Cortex of kidney (tissue), 1 donor: ENCODE results near the gene FUBP3.
"Not testable (repeated sequence)": the region's sequence is repeated elsewhere in the genome, so short reads cannot be mapped to it uniquely, and the experiment has no call there.

Experiments used
- DNase-seq: peaks from one replicate; lab custom pipeline; 2025; lab: John Stamatoyannopoulos, UW

The FUBP3 gene

DNA sequence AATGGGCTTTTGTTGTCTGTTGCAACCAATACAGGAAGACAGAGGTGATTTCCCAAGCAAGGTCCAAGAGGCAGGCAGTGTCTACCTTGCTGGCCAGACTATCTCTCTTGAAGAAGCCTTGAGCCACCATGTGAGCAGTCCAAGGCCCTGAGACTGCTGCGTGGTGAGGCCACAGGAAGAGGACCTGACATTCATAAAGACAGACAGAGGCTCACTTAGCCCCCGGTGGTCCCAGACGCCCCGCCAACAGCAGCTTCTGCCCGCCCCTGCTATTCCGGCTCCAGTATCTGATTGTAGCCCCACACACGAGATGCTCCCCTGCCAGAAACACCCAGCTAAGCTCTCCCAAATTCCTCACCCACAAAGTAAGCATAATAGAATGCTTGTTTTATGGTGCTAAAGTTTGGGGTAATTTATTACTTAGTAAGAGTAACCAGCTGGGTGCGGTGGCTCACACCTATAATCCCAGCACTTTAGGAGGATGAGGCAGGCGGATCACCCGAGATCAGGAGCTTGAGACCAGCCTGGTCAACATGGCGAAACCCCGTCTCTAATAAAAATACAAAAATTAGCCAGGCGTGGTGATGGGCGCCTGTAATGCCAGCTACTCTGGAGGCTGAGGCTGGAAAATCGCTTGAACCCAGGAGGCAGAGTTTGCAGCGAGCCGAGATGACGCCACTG is 22.8 kb upstream of the FUBP3 start:
- no peak for DNase-seq

DNA sequence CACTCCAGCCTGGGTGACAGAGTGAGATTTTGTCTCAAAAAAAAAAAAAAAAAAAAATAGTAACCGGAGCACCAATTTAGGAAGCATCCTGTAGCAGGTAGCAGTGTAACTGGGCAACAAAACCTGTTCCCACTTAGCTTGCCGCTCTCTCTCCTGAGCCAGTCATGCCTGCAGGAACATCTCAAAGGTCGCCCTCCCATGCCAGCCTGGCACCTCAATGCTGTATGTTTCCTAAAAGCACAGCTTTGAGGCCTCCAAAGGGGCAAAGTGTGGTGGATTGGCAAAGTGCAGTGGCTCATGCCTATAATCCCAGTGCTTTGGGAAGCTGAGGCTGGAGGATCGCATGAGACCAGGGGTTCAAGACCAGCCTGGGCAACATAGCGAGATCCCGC is 22.3 kb upstream of the FUBP3 start:
- no peak for DNase-seq

DNA sequence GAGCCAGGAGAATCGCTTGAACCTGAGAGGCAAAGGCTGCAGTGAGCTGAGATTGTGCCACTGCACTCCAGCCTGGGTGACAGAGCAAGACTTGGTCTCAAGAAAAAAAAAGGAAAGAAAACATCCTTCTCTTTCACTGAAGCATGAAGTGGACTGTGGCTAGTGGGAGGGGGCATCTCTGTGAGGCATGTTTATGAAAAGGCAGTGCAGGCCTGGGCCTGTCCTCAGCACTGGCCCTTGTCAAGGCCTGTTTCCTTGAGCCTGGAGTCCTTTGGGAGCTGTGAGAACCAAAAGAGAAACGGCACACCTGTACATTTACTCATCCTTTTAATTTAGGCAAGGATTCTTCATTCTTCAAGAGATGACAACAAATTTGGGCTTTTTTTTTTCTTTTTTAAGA is 18.3 kb upstream of the FUBP3 start:
- no peak for DNase-seq

DNA sequence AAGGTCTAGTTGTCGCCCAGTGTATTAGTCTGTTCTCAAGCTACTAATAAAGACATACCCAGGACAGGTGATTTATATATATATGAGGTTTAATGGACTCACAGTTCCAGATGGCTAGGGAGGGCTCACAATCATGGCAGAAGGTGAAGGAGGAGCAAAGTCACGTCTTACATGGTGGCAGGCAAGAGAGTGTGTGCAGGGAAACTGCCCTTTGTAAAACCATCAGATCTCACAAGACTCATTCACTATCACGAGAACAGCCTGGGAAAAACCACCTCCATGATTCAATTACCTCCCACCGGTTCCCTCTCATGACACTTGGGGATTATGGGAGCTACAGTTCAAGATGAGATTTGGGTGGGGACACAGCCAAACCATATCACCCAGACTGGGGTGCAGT is 16.9 kb upstream of the FUBP3 start:
- DNase-seq, result not testable (repeated sequence)

DNA sequence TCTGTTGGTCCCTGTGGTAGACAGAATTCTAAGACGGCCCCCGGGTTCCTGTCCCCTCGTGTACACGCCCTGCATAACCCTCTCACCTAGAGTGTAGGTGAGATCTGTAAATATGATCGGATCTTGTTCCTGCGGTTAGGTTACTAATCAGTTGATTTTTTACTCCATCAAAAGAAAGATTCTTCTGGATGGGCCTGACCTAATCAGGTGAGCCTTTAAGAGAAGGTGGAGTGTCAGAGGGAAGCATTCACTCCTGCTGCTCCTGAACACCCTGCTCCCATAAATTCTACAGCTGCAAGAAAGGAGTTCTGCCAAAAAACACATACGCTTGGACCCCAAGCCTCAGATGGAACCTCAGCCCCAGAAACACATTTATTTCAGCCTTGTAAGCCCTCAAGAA is 15.6 kb upstream of the FUBP3 start:
- no peak for DNase-seq

DNA sequence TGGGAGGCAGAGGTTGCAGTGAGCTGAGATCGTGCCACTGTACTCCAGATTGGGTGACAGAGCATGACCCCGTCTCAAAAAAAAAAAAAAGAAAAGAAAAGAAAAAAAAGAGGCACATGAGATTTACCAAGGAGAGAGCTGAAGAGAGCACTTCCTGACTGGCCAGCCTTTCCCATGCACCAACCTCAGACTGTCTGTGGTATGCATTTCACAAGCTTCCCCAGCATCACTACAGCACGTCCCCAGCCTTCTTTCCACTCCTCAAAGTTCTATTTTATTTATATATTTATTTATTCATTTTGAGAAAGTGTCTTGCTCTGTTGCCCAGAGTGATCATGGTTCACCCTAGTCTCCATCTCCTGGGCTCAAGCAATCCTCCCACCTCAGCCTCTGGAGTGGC is 13.6 kb upstream of the FUBP3 start:
- no peak for DNase-seq

DNA sequence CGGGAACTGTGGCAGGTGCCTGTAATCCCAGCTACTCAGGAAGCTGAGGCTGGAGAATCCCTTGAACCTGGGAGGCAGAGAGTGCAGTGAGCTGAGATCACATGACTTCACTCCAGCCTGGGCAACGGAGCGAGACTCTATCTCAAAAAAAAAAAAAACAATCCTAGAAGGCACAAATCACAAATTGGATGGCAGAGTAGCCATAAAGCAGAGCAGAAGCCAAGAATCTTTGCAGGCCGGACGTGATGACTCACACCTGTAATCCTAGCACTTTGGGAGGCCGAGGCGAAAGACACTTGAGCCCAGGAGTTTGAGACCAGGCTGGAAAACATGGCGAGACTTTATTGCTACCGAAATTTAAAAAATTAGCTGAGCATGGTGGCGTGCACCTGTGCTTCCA is 9.2 kb upstream of the FUBP3 start:
- no peak for DNase-seq

DNA sequence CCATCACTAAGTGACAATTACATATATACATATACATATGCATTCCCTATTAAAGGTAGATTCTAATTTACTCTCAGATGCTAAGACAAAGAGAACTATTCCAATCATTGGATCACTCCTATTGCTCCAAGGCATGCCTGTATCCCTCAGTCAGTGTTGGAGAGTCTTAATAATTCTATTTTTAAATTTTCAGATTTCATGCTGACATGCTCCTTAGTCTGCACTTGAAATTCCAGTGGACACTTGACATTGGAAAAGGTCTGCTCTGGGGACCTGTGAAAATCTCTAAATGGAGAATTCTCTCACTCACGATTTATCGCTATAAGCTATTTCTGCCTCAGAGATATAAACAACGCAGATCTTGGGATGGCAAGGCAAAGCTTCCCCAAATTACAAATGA is 3.9 kb upstream of the FUBP3 start:
- no peak for DNase-seq

DNA sequence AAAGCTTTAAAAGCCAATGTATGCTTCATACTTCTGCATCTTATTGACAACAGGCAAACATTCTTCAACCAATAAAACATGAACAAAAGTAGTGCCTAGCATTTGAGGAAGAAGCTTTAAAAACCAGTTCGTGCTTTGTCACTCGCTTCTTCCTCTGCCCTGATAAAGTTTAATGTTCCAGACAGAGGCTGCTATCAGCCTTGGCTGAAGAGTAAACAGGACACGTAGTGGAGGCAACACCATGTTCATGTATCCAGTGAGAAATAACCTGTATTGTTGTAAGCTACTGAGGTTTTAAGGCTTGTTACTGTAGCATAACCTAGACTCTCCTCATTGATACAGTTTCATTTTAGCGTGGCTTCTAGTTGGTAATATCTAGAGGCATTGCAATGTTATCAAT is 3.2 kb upstream of the FUBP3 start:
- DNase-seq, result no peak

DNA sequence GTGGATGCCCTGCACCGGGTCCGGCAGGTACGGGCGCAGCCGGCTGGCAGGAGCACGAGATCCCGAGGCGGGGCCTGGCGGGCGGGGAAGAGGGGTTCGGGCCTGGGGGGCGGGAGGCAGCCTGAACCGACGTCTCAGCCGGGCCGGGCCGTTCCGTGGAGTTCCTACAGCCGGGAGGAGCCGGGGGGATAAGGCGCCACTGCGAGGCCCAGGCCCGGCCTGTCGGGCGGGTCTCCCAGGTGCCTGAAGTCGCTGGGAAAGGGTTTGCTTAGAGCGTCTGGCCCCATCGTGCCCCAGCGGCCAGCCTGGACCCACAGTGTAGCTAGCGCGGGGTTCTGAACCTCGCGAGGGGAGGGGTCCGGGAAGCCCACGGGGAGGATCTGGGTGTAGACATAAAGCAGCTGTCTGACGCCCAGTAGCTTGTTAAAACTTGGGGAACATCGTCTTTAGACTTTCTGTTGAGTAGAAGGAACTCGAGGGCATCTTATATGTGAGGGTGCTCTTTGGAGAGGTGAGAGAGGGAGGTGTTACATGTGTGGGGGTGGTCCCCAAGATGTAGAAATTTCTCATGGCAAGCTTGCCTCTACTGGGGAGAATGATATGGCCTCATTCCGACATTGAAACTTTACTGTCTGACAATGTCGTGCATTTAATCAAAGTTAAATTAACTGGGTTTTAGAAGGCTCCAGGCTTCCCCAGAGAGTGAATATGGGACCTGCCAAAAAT is 524 bp downstream of the FUBP3 start:
- no peak for DNase-seq

DNA sequence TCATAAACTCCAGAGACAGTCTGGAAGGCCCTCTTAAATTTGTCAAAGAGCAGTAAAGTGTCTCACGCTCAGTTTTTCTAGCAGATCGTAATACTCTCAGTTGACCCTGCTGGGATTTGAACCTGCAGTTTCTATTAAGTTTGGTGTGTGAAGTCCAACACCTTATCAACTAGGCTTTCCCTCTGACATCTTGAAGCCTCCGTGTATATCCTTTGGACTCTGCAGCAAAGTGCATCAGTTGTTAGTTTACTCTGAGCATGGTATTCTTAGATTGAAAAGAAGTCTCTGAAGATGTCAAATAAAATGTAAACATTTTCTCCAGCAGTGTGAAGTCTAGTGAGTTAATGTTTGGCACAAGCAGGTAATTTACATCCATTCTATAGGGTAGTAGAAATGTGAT is 2.4 kb downstream of the FUBP3 start:
- DNase-seq, result no peak

DNA sequence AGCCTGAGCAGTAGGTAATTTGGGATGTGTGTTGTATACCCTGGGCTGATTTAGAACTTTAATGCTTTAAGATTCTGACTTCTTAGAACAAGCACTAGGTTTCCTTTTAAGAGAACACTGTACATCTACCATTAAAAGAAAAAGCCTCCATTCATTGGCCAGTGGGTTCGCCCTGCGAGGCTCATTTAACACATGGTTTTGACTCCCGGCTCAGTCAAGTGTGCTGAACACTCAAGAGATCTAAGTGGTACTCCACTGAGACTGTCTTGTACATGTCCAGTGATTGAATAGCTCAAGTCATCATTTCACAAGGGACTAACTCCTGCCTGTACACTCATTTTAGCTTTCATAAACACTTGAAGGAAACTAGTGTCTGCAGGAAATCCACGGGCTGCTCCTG is 3.9 kb downstream of the FUBP3 start:
- DNase-seq, result no peak

DNA sequence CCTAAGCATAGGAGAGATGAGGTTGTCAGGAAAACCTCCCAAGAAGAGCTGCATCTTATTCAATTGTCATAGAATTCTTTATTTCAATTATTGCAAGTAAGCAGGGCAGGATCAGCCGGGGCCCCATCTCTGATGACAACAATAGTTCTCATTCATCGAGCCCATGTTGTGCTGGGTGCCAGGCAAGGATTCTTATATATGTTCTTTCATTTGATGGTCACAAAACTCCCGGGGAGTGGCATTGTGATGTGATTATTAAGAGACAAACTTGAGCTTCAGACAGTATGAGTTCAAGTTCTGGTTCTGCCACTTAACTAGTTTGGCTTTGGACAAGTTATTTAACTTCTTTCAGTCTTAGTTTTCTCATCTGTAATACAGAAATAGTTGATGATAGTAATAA is 8.5 kb downstream of the FUBP3 start:
- DNase-seq, result no peak

DNA sequence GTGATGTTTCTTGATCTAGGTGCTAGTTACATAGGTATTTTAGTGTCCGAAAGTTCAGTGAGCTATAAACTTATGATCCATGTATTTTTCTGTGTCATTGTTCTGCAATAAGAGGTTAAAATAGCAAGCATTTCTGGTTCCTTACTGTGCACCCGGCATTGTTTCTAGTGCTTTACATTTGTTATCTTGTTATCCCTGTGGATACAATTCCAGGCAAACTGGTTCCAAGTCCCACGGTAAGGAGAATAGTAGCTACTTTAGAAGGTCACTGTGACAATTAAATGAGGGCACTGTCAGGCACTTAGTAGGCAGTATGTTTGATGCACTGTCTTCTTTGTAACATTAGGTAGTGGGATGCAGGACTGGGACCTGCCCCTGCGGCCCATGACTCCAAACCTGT is 9.0 kb downstream of the FUBP3 start:
- DNase-seq, result no peak

DNA sequence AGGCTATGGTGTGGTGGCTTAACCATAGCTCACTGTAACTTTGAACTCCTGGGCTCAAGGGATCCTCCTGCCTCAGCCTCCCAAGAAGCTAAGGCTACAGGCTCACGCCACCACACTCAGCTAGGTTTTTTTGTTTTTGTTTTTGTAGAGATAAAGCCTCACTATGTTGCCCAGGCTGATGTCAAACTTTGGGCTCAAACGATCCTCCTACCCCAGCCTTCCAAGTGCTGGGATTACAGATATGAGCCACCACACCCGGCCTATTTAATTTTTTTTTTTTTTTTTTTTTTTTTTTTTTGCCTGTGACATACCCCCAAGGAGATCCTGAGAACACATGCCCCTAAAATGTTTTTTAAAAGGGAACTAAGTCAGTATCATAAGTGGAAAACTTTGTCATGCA is 10.4 kb downstream of the FUBP3 start:
- no peak for DNase-seq

DNA sequence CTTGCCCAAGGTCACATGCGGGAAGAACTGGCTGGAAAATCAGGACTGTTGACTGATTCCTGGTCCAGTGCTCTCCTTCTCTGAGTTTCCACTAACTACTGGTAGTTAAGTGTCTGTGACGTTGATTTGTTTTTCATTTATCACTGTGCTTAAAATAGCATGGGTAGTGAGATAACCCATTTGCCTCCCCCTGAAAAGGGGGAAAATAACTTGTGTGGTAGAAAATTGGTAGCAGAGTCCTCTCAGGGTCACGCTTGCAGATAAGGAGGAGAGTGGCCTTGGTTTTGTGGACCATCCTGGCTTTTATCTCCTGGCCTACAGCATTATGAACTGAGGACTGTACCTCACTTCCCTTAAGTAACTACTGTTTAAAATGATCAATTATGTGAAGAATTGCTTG is 10.9 kb downstream of the FUBP3 start:
- no peak for DNase-seq

DNA sequence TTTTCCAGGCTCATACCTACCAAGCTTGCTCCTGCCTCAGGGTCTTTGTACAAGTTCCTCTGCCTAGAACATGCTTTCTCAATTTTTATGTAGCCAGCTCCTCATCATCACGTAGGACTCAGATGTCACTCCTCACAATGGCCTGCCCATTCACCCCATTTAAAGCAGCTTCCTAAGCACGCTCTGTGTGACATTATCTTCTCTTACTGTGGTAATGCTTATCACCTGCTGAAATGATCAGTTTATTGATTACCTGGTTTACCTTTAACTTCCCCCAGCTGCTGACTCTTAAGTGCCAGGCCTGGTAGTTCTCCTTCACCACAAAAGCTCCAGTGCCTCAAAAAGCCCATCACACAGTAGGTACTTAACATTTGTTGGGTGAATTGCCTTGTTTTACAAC is 13.6 kb downstream of the FUBP3 start:
- DNase-seq, result no peak

DNA sequence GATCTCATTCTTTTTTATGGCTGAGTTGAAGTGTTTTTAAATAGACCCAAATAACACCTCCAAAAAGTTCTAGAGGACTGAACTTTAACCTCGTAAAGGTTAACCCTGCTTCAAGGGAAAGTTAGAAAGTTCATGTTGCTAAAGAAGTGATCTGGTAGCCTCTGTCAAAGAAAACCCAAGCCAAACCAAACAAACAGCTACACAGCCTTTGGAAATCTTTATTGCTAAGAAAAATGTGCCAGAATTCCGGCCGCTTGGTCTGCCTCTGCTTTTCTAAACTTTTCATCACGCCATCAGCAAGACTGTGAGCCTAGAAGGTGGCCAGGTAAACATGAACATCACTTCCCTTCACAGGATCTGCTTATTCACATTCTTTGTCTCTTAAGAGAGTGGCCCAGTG is 17.9 kb downstream of the FUBP3 start:
- no peak for DNase-seq

DNA sequence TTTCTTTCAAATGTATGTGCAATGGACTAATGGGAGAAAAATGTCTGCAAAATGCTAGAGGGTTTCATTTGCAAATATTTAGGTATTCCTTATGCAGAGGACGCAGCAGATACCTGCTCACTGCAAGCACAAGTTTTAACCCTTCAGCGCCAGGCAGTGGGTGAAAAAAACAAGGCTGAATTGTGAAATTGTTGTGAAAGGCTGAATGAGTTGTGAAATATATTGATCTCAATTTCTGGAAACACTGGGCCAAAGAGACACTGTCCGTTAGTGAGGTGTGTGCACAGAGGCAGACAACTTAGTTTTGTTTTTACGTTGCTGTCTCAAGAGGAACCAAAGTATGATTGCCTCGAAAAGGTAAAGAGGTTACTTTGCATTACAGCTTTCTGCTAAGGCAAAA is 18.8 kb downstream of the FUBP3 start:
- DNase-seq, result no peak

DNA sequence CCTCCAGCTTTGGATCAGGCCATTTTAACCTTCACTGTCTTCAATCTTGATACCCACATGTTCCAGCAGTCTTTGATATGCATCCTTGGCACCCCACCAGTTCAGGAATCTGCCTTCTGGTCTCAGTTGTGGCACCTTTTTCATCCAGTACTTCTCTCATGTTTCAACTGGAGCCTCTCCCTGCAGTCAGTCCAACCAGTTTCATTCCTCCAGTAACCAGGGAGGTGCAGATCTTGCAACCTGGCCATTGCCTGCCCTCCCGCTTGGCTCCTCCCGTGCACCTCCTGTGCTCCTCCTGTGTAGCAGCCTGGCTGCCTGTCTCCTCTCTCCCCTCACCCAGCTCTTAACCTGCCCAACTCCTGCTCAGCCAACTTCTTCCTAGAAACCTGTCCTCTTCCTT is 20.2 kb downstream of the FUBP3 start:
- no peak for DNase-seq

DNA sequence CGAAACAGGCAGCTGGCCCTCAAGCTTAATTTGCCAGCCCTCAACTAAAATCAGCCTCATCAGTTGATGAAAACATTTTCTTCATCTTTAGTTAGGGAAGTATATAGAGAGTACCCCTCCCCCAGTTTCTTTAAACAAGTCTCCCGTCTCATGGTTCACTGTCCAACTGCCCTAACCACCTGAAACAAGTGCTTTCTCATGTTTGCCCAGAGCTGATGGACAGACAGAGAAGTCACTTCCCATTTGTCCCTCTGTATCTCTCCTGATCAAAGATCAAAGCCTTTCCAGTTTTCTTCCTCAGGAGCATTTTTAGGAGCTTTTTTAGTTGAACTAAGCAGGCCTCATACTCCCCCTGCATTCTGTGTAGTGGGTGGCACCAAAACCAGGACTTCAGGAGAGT is 21.7 kb downstream of the FUBP3 start:
- DNase-seq, result no peak

DNA sequence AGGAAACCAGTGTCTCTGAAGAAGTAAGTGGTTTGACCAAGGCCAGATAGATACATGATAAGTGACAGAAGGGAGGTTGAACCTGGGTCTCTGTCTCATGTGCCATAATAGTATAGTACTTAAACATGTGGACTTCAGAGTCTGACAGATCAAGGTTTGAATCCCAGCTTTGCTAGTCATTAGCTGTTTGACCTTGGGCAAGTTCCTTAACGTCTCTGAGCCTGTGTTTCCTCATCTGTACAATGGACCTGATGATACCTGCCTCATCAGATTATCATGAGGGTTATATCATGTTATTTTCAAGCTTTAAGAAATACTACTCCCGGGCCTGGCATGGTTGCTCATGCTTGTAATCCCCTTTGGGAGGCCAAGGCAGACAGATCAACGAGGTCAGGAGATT is 24.9 kb downstream of the FUBP3 start:
- no peak for DNase-seq

DNA sequence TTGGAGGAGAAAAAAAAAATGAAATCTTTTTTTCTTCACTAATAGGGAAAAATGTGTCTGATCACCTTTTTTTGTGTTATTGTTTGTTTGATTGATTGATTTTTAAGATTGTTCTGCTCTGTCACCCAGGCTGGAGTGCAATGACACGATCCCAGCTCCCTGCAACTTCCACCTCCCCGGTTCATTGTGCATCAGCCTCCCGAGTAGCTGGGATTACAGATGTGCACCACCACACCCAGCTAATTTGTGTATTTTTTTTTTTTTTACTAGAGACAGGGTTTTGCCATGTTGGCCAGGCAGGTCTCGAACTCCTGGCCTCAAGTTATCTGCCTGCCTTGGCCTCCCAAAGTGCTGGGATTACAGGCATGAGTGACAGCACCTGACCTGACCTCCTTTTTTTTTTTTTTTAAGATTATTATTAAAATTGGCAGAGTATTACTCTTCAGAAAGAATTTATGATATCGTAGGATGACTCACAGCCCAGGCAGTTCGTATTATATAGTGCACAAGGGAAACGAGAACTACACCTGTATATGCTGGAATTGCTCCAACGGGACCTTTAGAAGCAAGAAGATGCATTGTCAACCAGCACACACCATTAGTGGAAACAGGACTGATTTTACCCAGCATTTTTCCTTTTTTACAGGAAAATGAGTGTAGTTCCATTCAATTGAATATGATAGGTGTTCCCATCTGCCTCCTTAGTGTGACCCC is 27.7 kb downstream of the FUBP3 start:
- DNase-seq, result no peak
